Neural cell (in vitro differentiated cells): Measurements from ENCODE around the gene N4BP3. TPM values are rescaled to one million over a fixed set of nuclear protein-coding genes. Genes with fewer than 3 reads are reported as not detected.

Experiments used
- H2AFZ ChIP-seq: fragments of 200-600, 300-800 bp; sonication (generic), shearing (Covaris generic); 2 replicates; pipeline ENCODE4 v1.6.0; 2014; ENCODE audit warnings: low read depth, mild to moderate bottlenecking, antibody characterized with exemption, low read length, moderate library complexity
- H3F3A ChIP-seq: fragments of 200-600 bp; shearing (Covaris generic); 2 replicates; pipeline ENCODE4 v1.6.1; 2016; ENCODE audit warnings: mild to moderate bottlenecking, moderate library complexity, mixed read lengths, antibody characterized with exemption, low read length; ENCODE audit not compliant: insufficient read depth, poor library complexity, severe bottlenecking
- H3K27ac ChIP-seq: fragments of 200-600, 300-800 bp; sonication (generic), shearing (Covaris generic); 2 replicates; pipeline ENCODE4 v1.5.1; 2014; ENCODE audit warnings: mild to moderate bottlenecking, low read length, moderate library complexity
- H3K27me3 ChIP-seq: fragments of 300-800, 200-600 bp; sonication (generic), shearing (Covaris generic); 2 replicates; pipeline ENCODE4 v1.6.0; 2014; ENCODE audit warnings: mild to moderate bottlenecking, low read depth, low read length, moderate library complexity; ENCODE audit not compliant: insufficient read depth
- H3K36me3 ChIP-seq: fragments of 300-800, 200-600 bp; sonication (generic), shearing (Covaris generic); 2 replicates; pipeline ENCODE4 v1.5.1; 2014; ENCODE audit warnings: mild to moderate bottlenecking, antibody characterized with exemption, low read length, moderate library complexity; ENCODE audit not compliant: insufficient read depth
- H3K4me2 ChIP-seq: fragments of 300-800, 200-600 bp; sonication (generic), shearing (Covaris generic); 2 replicates; pipeline ENCODE4 v1.6.0; 2014; ENCODE audit warnings: mild to moderate bottlenecking, low read length
- H3K4me3 ChIP-seq: fragments of 300-800, 200-600 bp; sonication (generic), shearing (Covaris generic); 2 replicates; pipeline ENCODE4 v1.5.1; 2014; ENCODE audit warnings: mild to moderate bottlenecking, low read length, moderate library complexity
- H3K79me2 ChIP-seq: fragments of 200-600 bp; shearing (Covaris generic); replicated peaks from 2 replicates; pipeline ENCODE4 v1.6.0; 2014; ENCODE audit warnings: mild to moderate bottlenecking, low read length, moderate library complexity; ENCODE audit not compliant: insufficient read depth
- H3K9ac ChIP-seq: fragments of 300-800, 200-600 bp; sonication (generic), shearing (Covaris generic); 2 replicates; pipeline ENCODE4 v1.6.1; 2016; ENCODE audit warnings: mild to moderate bottlenecking, low read length, mixed read lengths
- H3K9me2 ChIP-seq: fragments of 200-600 bp; shearing (Covaris generic); 2 replicates; pipeline ENCODE4 v1.6.1; 2016; ENCODE audit warnings: mild to moderate bottlenecking, low read length, mixed read lengths; ENCODE audit not compliant: insufficient read depth
- H3K9me3 ChIP-seq: fragments of 200-600, 300-800 bp; sonication (generic), shearing (Covaris generic); 2 replicates; pipeline ENCODE4 v1.6.1; 2016; ENCODE audit warnings: mild to moderate bottlenecking, mixed run types, low read length, moderate library complexity, mixed read lengths
- H4K20me1 ChIP-seq: fragments of 200-600 bp; shearing (Covaris generic); 2 replicates; pipeline ENCODE4 v1.6.1; 2016; ENCODE audit warnings: mild to moderate bottlenecking, mixed run types; ENCODE audit not compliant: insufficient read depth
- CTCF ChIP-seq: fragments of 450-650 bp; IDR thresholded peaks from 2 replicates; pipeline ENCODE4 v1.5.1; 2014; ENCODE audit warnings: antibody characterized with exemption, mild to moderate bottlenecking, moderate library complexity; ENCODE audit not compliant: poor library complexity, severe bottlenecking
- EP300 ChIP-seq: fragments of 450-650 bp; conservative IDR thresholded peaks from 2 replicates; pipeline ENCODE4 v1.6.1; 2014; ENCODE audit warnings: antibody characterized with exemption, mild to moderate bottlenecking, moderate library complexity; ENCODE audit not compliant: poor library complexity, severe bottlenecking
- EZH2 ChIP-seq: fragments of 200-600, 300-800 bp; shearing (Covaris generic), sonication (generic); IDR thresholded peaks from 2 replicates; pipeline ENCODE4 v1.6.1; 2014; ENCODE audit warnings: antibody characterized with exemption, low read length, borderline replicate concordance, mild to moderate bottlenecking; ENCODE audit not compliant: insufficient read depth, poor library complexity, severe bottlenecking
- MXI1 ChIP-seq: fragments of 450-650 bp; conservative IDR thresholded peaks from 2 replicates; pipeline ENCODE4 v1.6.1; 2014; ENCODE audit warnings: antibody characterized with exemption, mild to moderate bottlenecking; ENCODE audit not compliant: poor library complexity, severe bottlenecking
- POLR2AphosphoS5 ChIP-seq: IDR thresholded peaks from 2 replicates; pipeline ENCODE4 v1.6.1; 2012
- RAD21 ChIP-seq: fragments of 450-650 bp; conservative IDR thresholded peaks from 2 replicates; pipeline ENCODE4 v1.6.1; 2014; ENCODE audit warnings: antibody characterized with exemption, mild to moderate bottlenecking, moderate library complexity
- REST ChIP-seq: IDR thresholded peaks from 2 replicates; pipeline ENCODE4 v1.6.1; 2012; ENCODE audit warnings: borderline replicate concordance
- SMC3 ChIP-seq: fragments of 450-650 bp; conservative IDR thresholded peaks from 2 replicates; pipeline ENCODE4 v1.6.1; 2014; ENCODE audit warnings: antibody characterized with exemption, mild to moderate bottlenecking, moderate library complexity; ENCODE audit not compliant: poor library complexity
- TAF1 ChIP-seq: IDR thresholded peaks from 2 replicates; pipeline ENCODE4 v1.6.1; 2012; ENCODE audit warnings: low read depth
- polyA plus RNA-seq: library from polyadenylated mRNA; depleted of rRNA; stranded (reverse); fragments of >200 nt; gene quantifications from 2 replicates; pipeline ENCODE4 v1.2.3, GENCODE V29; 2014

Gene N4BP3
- polyA plus RNA-seq, 1 donor from 2014 or later = 4.6 TPM

- no peaks in the 10 kb centered on the region for H3F3A ChIP-seq
- peak within 1 kb of the TSS; percentile 74 for H3K4me3 ChIP-seq
- no peaks in the 10 kb centered on the region for H3K27me3 ChIP-seq
- TF ChIP-seq SMC3 = no peak
- TF ChIP-seq TAF1 = peak; percentile 58
- TF ChIP-seq MXI1 = peak; percentile 97
- TF ChIP-seq CTCF = no peak
- TF ChIP-seq REST = peak; percentile 22
- peak; percentile 85 for TF ChIP-seq POLR2AphosphoS5
- no peak for TF ChIP-seq EZH2
- no peak for TF ChIP-seq RAD21
- no peak for TF ChIP-seq EP300
- H3K9me3 ChIP-seq = no peaks in the 10 kb centered on the region
- H3K9me2 ChIP-seq = no peaks in the 10 kb centered on the region
- no peak within 1 kb of the TSS for H3K27ac ChIP-seq
- H3K79me2 ChIP-seq = peaks cover 5% of the 10 kb centered on the region
- no peaks in the 10 kb centered on the region for H4K20me1 ChIP-seq
- H3K36me3 ChIP-seq = no peaks in the 10 kb centered on the region
- peak within 1 kb of the TSS; percentile 65 for H3K9ac ChIP-seq
- peak within 1 kb of the TSS; percentile 15 for H2AFZ ChIP-seq
- peak within 1 kb of the TSS; percentile 98 for H3K4me2 ChIP-seq
Observed at GRCh38 chr5:178153530-178154340, 40.4 kb downstream of the N4BP3 start, which contains the start of gene NHP2. TSS of gene NHP2 (minus strand) at chr5:178153885. CDS start at chr5:178153817, 68 bp downstream.

- Histone ChIP-seq H3K4me3 (no peak overlapping the region), H3K27ac (no peak overlapping the region), H3K9me2 (no peaks in the 10 kb centered on the region), H3K9me3 (no peaks in the 10 kb centered on the region), H4K20me1 (no peaks in the 10 kb centered on the region), H3F3A (no peaks in the 10 kb centered on the region), H3K36me3 (no peaks in the 10 kb centered on the region), H3K79me2 (peaks cover 5% of the 10 kb centered on the region), H3K4me2 (no peak overlapping the region), H3K27me3 (no peaks in the 10 kb centered on the region), H2AFZ (no peak overlapping the region), H3K9ac (no peak overlapping the region)
- TF ChIP-seq REST = no peak
- no peak for TF ChIP-seq SMC3
- TF ChIP-seq EZH2 = no peak
- TF ChIP-seq CTCF = no peak
- no peak for TF ChIP-seq RAD21
- TF ChIP-seq TAF1 = no peak
- TF ChIP-seq MXI1 = no peak
- no peak for TF ChIP-seq POLR2AphosphoS5
- TF ChIP-seq EP300 = no peak
Observed at GRCh38 chr5:178155065-178155464, 41.7 kb downstream of the N4BP3 start.
